ENCODE data around the gene INPPL1. TPM values are rescaled to one million over a fixed set of nuclear protein-coding genes. Genes with fewer than 3 reads are reported as not detected.

INPPL1 gene
- total and polyA plus RNA-seq, 10 of the 15 experiments (the other 5 are each of a cell fraction or from before 2014, with no cell fraction given) = 0.47 to 116 (median 43.4) TPM

- TF ChIP-seq DPF2 (IDR thresholded peaks at IDR 0.05) = no peak
- TF ChIP-seq CBX3 (IDR thresholded peaks at IDR 0.05; ENCODE audit: borderline replicate concordance, low read depth) = no peak
- no peak for TF ChIP-seq FOXK2 (IDR thresholded peaks at IDR 0.05)
Observed at GRCh38 chr11:72189455-72190250, 34.9 kb upstream of the INPPL1 start (continued).

GRCh38 chr11:72190631-72191071, 33.9 kb upstream of the INPPL1 start:
- BruUV-seq (replicated peaks) = no TSS peak
- WGBS (ENCODE audit: insufficient coverage, insufficient replicate concordance, low lambda C conversion rate, missing lambda C conversion rate) = 51% methylated on average over 5 of the region's 5 CpGs
- CTCF ChIA-PET = interaction anchor here (0.9 to 2.5 kb wide), 3 partner anchors 46 to 224 kb away, joined by 3 to 7 read pairs (median 3); no protein-coding TSS in a partner anchor
- POLR2A ChIA-PET = no interaction called here
- intact Hi-C loops (cut with micrococcal nuclease; ENCODE audit: unreplicated experiment) (no loop called here), in situ Hi-C loops (cut with MboI) (no loop called here)
- H2AFZ ChIP-seq (ENCODE audit: control insufficient read depth, low read depth, low read length) = no peak overlapping the region
- ATAC-seq = no peak
- SMC1A ChIA-PET (ENCODE audit: uncharacterized antibody, unreplicated experiment) = interaction anchor here (0.8 to 1.3 kb wide), 3 partner anchors 47 to 220 kb away, joined by 3 to 4 read pairs (median 3); no protein-coding TSS in a partner anchor
- no peaks in the 10 kb centered on the region for H3K27me3 ChIP-seq (replicated peaks in 1 of 2; ENCODE audit: control insufficient read depth in 2 of 2, insufficient read depth in 2 of 2, low read length in 1 of 2)
- FAIRE-seq = no peak
- H3K79me2 ChIP-seq (ENCODE audit: control insufficient read depth, insufficient read depth, low read length) = no peaks in the 10 kb centered on the region
- no peak overlapping the region for H3K4me2 ChIP-seq (ENCODE audit: control insufficient read depth, insufficient read depth)
- TF ChIP-seq MXI1 (IDR thresholded peaks at IDR 0.05; ENCODE audit: low read depth, low read length) (no peak), NR2F1 (conservative IDR thresholded peaks at IDR 0.05) (no peak), ZNF384 (IDR thresholded peaks at IDR 0.05; ENCODE audit: borderline replicate concordance, low read depth, low read length) (no peak), SUZ12 (IDR thresholded peaks at IDR 0.05; ENCODE audit: unreplicated experiment) (no peak), FOXM1 (IDR thresholded peaks at IDR 0.05; ENCODE audit: low read depth, low read length) (no peak)
- TF ChIP-seq, protein P1, sequence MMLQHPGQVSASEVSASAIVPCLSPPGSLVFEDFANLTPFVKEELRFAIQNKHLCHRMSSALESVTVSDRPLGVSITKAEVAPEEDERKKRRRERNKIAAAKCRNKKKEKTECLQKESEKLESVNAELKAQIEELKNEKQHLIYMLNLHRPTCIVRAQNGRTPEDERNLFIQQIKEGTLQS (IDR thresholded peaks at IDR 0.05; ENCODE audit: borderline replicate concordance, extremely low read depth, low read depth, low read length) = no peak
- H3K4me1 ChIP-seq (ENCODE audit: control insufficient read depth, insufficient read depth, low read length) = no peaks in the 10 kb centered on the region
- H3K36me3 ChIP-seq (ENCODE audit: control insufficient read depth in 2 of 2, insufficient read depth in 2 of 2, low read length in 1 of 2) = no peaks in the 10 kb centered on the region
- no peak for DNase-seq (ENCODE audit: low read depth, low spot score)
- no peak overlapping the region for H3K4me3 ChIP-seq
- RAD21 ChIA-PET (ENCODE audit: unreplicated experiment) = no interaction called here
- no peak overlapping the region for H3K27ac ChIP-seq (ENCODE audit: control insufficient read depth, insufficient read depth)
- no peak overlapping the region for H3K9ac ChIP-seq (ENCODE audit: control insufficient read depth, insufficient read depth, low read length)
- no peaks in the 10 kb centered on the region for H3K9me3 ChIP-seq (replicated peaks; ENCODE audit: control insufficient read depth, insufficient read depth, low read length)
- H4K20me1 ChIP-seq (ENCODE audit: control insufficient read depth, insufficient read depth) = no peaks in the 10 kb centered on the region
